Occipital lobe (tissue), 2 donors: ENCODE results near the gene SORCS2. TPM values are rescaled to one million over a fixed set of nuclear protein-coding genes. Genes with fewer than 3 reads are reported as not detected.
"Not testable (repeated sequence)": the region's sequence is repeated elsewhere in the genome, so short reads cannot be mapped to it uniquely, and the experiment has no call there.

Experiments used
- DNase-seq: peaks from one replicate; lab custom pipeline; 2025; lab: John Stamatoyannopoulos, UW
- total RNA-seq: library from RNA; depleted of rRNA; stranded (reverse); fragments of >200 nt; gene quantifications from one replicate; pipeline ENCODE4 v1.2.3, GENCODE V29; 2014

The SORCS2 gene
- total RNA-seq, 1 donor from 2014 or later = 4.1 TPM

GRCh38 chr4:7199129-7199725, 6.9 kb downstream of the SORCS2 start:
- no peak for DNase-seq

- no peak for DNase-seq
Measured at GRCh38 chr4:7199771-7200441, 7.6 kb downstream of the SORCS2 start.

GRCh38 chr4:7200801-7201200, 8.5 kb downstream of the SORCS2 start:
- no peak for DNase-seq

GRCh38 chr4:7201420-7202305, 9.3 kb downstream of the SORCS2 start:
- DNase-seq = no peak

GRCh38 chr4:7202411-7202810, 10.1 kb downstream of the SORCS2 start:
- DNase-seq = no peak

GRCh38 chr4:7204656-7205387, 12.5 kb downstream of the SORCS2 start:
- DNase-seq = no peak

- no peak for DNase-seq
Measured at GRCh38 chr4:7206385-7206784, 14.0 kb downstream of the SORCS2 start.

- DNase-seq = peak; percentile 75
Measured at GRCh38 chr4:7206911-7207567, 14.7 kb downstream of the SORCS2 start.

- DNase-seq = no peak
Measured at GRCh38 chr4:7207628-7208231, 15.4 kb downstream of the SORCS2 start.

GRCh38 chr4:7208509-7209451, 16.4 kb downstream of the SORCS2 start:
- no peak for DNase-seq

- no peak for DNase-seq
Measured at GRCh38 chr4:7209699-7210098, 17.4 kb downstream of the SORCS2 start.

- DNase-seq = no peak
Measured at GRCh38 chr4:7210824-7211223, 18.5 kb downstream of the SORCS2 start.

- no peak for DNase-seq
Measured at GRCh38 chr4:7212101-7212674, 19.9 kb downstream of the SORCS2 start.

- no peak for DNase-seq
Measured at GRCh38 chr4:7212921-7213320, 20.6 kb downstream of the SORCS2 start.

GRCh38 chr4:7213807-7214206, 21.5 kb downstream of the SORCS2 start:
- no peak for DNase-seq

GRCh38 chr4:7214359-7214758, 22.0 kb downstream of the SORCS2 start:
- no peak for DNase-seq

- not testable (repeated sequence) for DNase-seq
Measured at GRCh38 chr4:7215187-7215586, 22.8 kb downstream of the SORCS2 start.

GRCh38 chr4:7217039-7217438, 24.7 kb downstream of the SORCS2 start:
- no peak for DNase-seq
